ENCODE data around the gene MYH7B. TPM values are rescaled to one million over a fixed set of nuclear protein-coding genes. Genes with fewer than 3 reads are reported as not detected.
A peak's percentile ranks its signal among the peaks of the same experiment; 100 is the strongest.

MYH7B gene
- total RNA-seq, 2 donors from 2014 or later: 0.70 TPM; not detected in 1

- peaks cover 0 to 5% of the 10 kb centered on the region in 2 donors for H3K9me3 Mint-ChIP-seq
- peaks cover 11% of the 10 kb centered on the region in 2 donors for H3K36me3 Mint-ChIP-seq
- no peak for DNase-seq (ENCODE audit: low spot score in 2 of 2)
- ATAC-seq: no peak
- no peak overlapping the region for H3K27ac Mint-ChIP-seq
These were observed 1.2 kb downstream of the MYH7B start for GRCh38 chr20:34956751-34957472.

- no peak for DNase-seq (ENCODE audit: low spot score in 2 of 2)
- Mint-ChIP-seq H3K36me3 (no peaks in the 10 kb centered on the region), H3K27ac (no peak overlapping the region), H3K9me3 (no peaks in the 10 kb centered on the region)
- ATAC-seq: no peak
These were observed 8.8 kb downstream of the MYH7B start for GRCh38 chr20:34964486-34964885.

- no peak for ATAC-seq
- Mint-ChIP-seq H3K27ac (no peak overlapping the region), H3K9me3 (no peaks in the 10 kb centered on the region), H3K36me3 (no peaks in the 10 kb centered on the region)
- DNase-seq (ENCODE audit: low spot score in 2 of 2): no peak
These were observed 9.4 kb downstream of the MYH7B start for GRCh38 chr20:34965051-34965450.

- no peak overlapping the region for H3K27ac Mint-ChIP-seq
These were observed 11.8 kb downstream of the MYH7B start for GRCh38 chr20:34967421-34967820.

GRCh38 chr20:34968042-34968775 lies 12.5 kb downstream of the MYH7B start:
- Mint-ChIP-seq H3K36me3 (no peaks in the 10 kb centered on the region), H3K9me3 (no peaks in the 10 kb centered on the region), H3K27ac (no peak overlapping the region)
- ATAC-seq: no peak
- no peak for DNase-seq (ENCODE audit: low spot score in 2 of 2)

More at GRCh38 chr20:34967421-34967820, 11.8 kb downstream of the MYH7B start:
- no peak for DNase-seq (ENCODE audit: low spot score in 2 of 2)
- Mint-ChIP-seq H3K36me3 (no peaks in the 10 kb centered on the region), H3K9me3 (no peaks in the 10 kb centered on the region)
- ATAC-seq: no peak

- no peak for DNase-seq (ENCODE audit: low spot score in 2 of 2)
- Mint-ChIP-seq H3K27ac (no peak overlapping the region), H3K36me3 (no peaks in the 10 kb centered on the region), H3K9me3 (no peaks in the 10 kb centered on the region)
- no peak for ATAC-seq
These were observed 14.6 kb downstream of the MYH7B start for GRCh38 chr20:34970193-34970840.

GRCh38 chr20:34970846-34971560 lies 15.3 kb downstream of the MYH7B start:
- no peak for DNase-seq (ENCODE audit: low spot score in 2 of 2)
- Mint-ChIP-seq H3K9me3 (no peaks in the 10 kb centered on the region), H3K27ac (no peak overlapping the region), H3K36me3 (no peaks in the 10 kb centered on the region)
- ATAC-seq: no peak

GRCh38 chr20:34971561-34972235 lies 16.0 kb downstream of the MYH7B start:
- no peak for ATAC-seq
- no peaks in the 10 kb centered on the region for H3K9me3 Mint-ChIP-seq
- no peak for DNase-seq (ENCODE audit: low spot score in 2 of 2)
- no peaks in the 10 kb centered on the region for H3K36me3 Mint-ChIP-seq
- H3K27ac Mint-ChIP-seq: no peak overlapping the region

GRCh38 chr20:34974246-34974645 lies 18.6 kb downstream of the MYH7B start:
- no peaks in the 10 kb centered on the region for H3K36me3 Mint-ChIP-seq
- H3K27ac Mint-ChIP-seq: no peak overlapping the region
- H3K9me3 Mint-ChIP-seq: no peaks in the 10 kb centered on the region
- ATAC-seq: no peak
- DNase-seq (ENCODE audit: low spot score in 2 of 2): no peak

GRCh38 chr20:34976286-34976685 lies 20.6 kb downstream of the MYH7B start:
- DNase-seq (ENCODE audit: low spot score in 2 of 2) (no peak), ATAC-seq (no peak)
- Mint-ChIP-seq H3K36me3 (no peaks in the 10 kb centered on the region), H3K9me3 (no peaks in the 10 kb centered on the region), H3K27ac (no peak overlapping the region)

- H3K36me3 Mint-ChIP-seq: no peaks in the 10 kb centered on the region
- ATAC-seq: no peak
- H3K9me3 Mint-ChIP-seq: no peaks in the 10 kb centered on the region
- DNase-seq (ENCODE audit: low spot score in 2 of 2): no peak
- H3K27ac Mint-ChIP-seq: no peak overlapping the region
These were observed 21.9 kb downstream of the MYH7B start for GRCh38 chr20:34977365-34978091.

- Mint-ChIP-seq H3K36me3 (no peaks in the 10 kb centered on the region), H3K9me3 (no peaks in the 10 kb centered on the region), H3K27ac (no peak overlapping the region)
- ATAC-seq (no peak), DNase-seq (ENCODE audit: low spot score in 2 of 2) (no peak)
These were observed 22.6 kb downstream of the MYH7B start for GRCh38 chr20:34978092-34978744.

- H3K36me3 Mint-ChIP-seq: no peaks in the 10 kb centered on the region
- ATAC-seq (peak in 1 of 2 donors; percentile 48), DNase-seq (ENCODE audit: low spot score in 2 of 2) (no peak)
- H3K9me3 Mint-ChIP-seq: no peaks in the 10 kb centered on the region
- H3K27ac Mint-ChIP-seq: no peak overlapping the region
These were observed 23.9 kb downstream of the MYH7B start for GRCh38 chr20:34979366-34980153.

- DNase-seq (ENCODE audit: low spot score in 2 of 2): no peak
- no peaks in the 10 kb centered on the region for H3K9me3 Mint-ChIP-seq
- no peak for ATAC-seq
These were observed 25.0 kb downstream of the MYH7B start for GRCh38 chr20:34980543-34981233.

More at GRCh38 chr20:34980543-34981233, 25.0 kb downstream of the MYH7B start:
- Mint-ChIP-seq H3K27ac (no peak overlapping the region), H3K36me3 (no peaks in the 10 kb centered on the region)

Measured in activated naive CD4-positive, alpha-beta T cell treated with anti-CD3 and anti-CD28 coated beads, Interleukin-2, amount 50 U/mL, for 72 hours (primary cell).